Liver (tissue), 3 donors: ENCODE measurements around the gene TNFRSF13B.

Experiments
- ATF3 ChIP-seq: IDR thresholded peaks from 2 replicates; pipeline ENCODE4 v1.6.1; 2016; ENCODE audit warnings: antibody characterized with exemption
- CTCF ChIP-seq: fragments of 150-350 bp; IDR thresholded peaks from 2 replicates; pipeline ENCODE4 v1.5.1; 2017; ENCODE audit warnings: improper control_type of control experiment, low read depth, low read length; ENCODE audit not compliant: missing input control
- FOXA1 ChIP-seq: IDR thresholded peaks from 2 replicates; pipeline ENCODE4 v1.6.1; 2016; ENCODE audit warnings: antibody characterized with exemption
- FOXA2 ChIP-seq: IDR thresholded peaks from 2 replicates; pipeline ENCODE4 v1.6.1; 2016; ENCODE audit warnings: antibody characterized with exemption
- JUND ChIP-seq, 2 donors: IDR thresholded peaks; 2 replicates each; pipeline ENCODE4 v1.6.1; 2016; ENCODE audit warnings: antibody characterized with exemption in 2 of 2
- NR2F2 ChIP-seq: IDR thresholded peaks from 2 replicates; pipeline ENCODE4 v1.6.1; 2016; ENCODE audit warnings: antibody characterized with exemption
- RAD21 ChIP-seq, 2 donors: IDR thresholded peaks; 2 replicates each; pipeline ENCODE4 v1.6.1; 2016; ENCODE audit warnings: antibody characterized with exemption in 2 of 2, mild to moderate bottlenecking in 2 of 2
- REST ChIP-seq: IDR thresholded peaks from 2 replicates; pipeline ENCODE4 v1.6.1; 2016; ENCODE audit warnings: antibody characterized with exemption, mild to moderate bottlenecking
- RXRA ChIP-seq, 2 donors: IDR thresholded peaks; 2 replicates each; pipeline ENCODE4 v1.6.1; 2017 to 2018; ENCODE audit warnings: antibody characterized with exemption in 2 of 2, mild to moderate bottlenecking in 1 of 2
- SP1 ChIP-seq: IDR thresholded peaks from 2 replicates; pipeline ENCODE4 v1.6.1; 2018; ENCODE audit warnings: antibody characterized with exemption, mild to moderate bottlenecking
- TAF1 ChIP-seq: conservative IDR thresholded peaks from 2 replicates; pipeline ENCODE4 v1.6.1; 2016; ENCODE audit warnings: antibody characterized with exemption, mild to moderate bottlenecking
- YY1 ChIP-seq: IDR thresholded peaks from 2 replicates; pipeline ENCODE4 v1.6.1; 2016; ENCODE audit warnings: antibody characterized with exemption, mild to moderate bottlenecking
- ZBTB33 ChIP-seq: IDR thresholded peaks from 2 replicates; pipeline ENCODE4 v1.6.1; 2016; ENCODE audit warnings: antibody characterized with exemption
- donor health status: healthy.
- donor health status: healthy.

- TF ChIP-seq CTCF (no peak), REST (no peak), NR2F2 (no peak), FOXA2 (no peak), ZBTB33 (no peak), RXRA (IDR thresholded peaks at IDR 0.05) (no peak), JUND (IDR thresholded peaks at IDR 0.05) (no peak), SP1 (no peak), ATF3 (no peak), YY1 (no peak), RAD21 (IDR thresholded peaks at IDR 0.05) (no peak), FOXA1 (no peak), TAF1 (no peak)
Measured at GRCh38 chr17:16911141-16911937, 60.6 kb downstream of the TNFRSF13B start.
